HTR-8/SVneo (cell line): ENCODE results near the gene PDE3A.
"Not testable (repeated sequence)": the region's sequence is repeated elsewhere in the genome, so short reads cannot be mapped to it uniquely, and the experiment has no call there.

Experiments used
- DNase-seq: peaks from one replicate; pipeline ENCODE4 v3.0.0; 2011; ENCODE audit warnings: low spot score, mixed read lengths; ENCODE audit not compliant: insufficient read length
- FAIRE-seq: peaks from 2 replicates; lab custom pipeline; 2011; peaks lifted over from hg19 to GRCh38; lab: Jason Lieb, UNC

Gene PDE3A

GRCh38 chr12:20368114-20368650, at the start of gene PDE3A:
TSS of gene PDE3A (plus strand) at chr12:20368537. CDS start at chr12:20369285, 748 bp downstream.
- DNase-seq = peak; percentile 34
- FAIRE-seq = no peak

GRCh38 chr12:20319366-20319765, 49.0 kb upstream of the PDE3A start:
- no peak for DNase-seq
- no peak for FAIRE-seq

GRCh38 chr12:20320552-20320951, 47.8 kb upstream of the PDE3A start:
- FAIRE-seq = no peak
- no peak for DNase-seq

- not testable (repeated sequence) for FAIRE-seq, DNase-seq
Observed at GRCh38 chr12:20330826-20331505, 37.4 kb upstream of the PDE3A start.

- DNase-seq (no peak), FAIRE-seq (no peak)
Observed at GRCh38 chr12:20339060-20339459, 29.3 kb upstream of the PDE3A start.

GRCh38 chr12:20342111-20342510, 26.2 kb upstream of the PDE3A start:
- FAIRE-seq (no peak), DNase-seq (no peak)

GRCh38 chr12:20345866-20346265, 22.5 kb upstream of the PDE3A start:
- no peak for FAIRE-seq
- no peak for DNase-seq

- DNase-seq (no peak), FAIRE-seq (no peak)
Observed at GRCh38 chr12:20350026-20350425, 18.3 kb upstream of the PDE3A start.

GRCh38 chr12:20350495-20350894, 17.8 kb upstream of the PDE3A start:
- FAIRE-seq (no peak), DNase-seq (no peak)

- DNase-seq = no peak
- no peak for FAIRE-seq
Observed at GRCh38 chr12:20351406-20351805, 16.9 kb upstream of the PDE3A start.

- FAIRE-seq = no peak
- no peak for DNase-seq
Observed at GRCh38 chr12:20356048-20356447, 12.3 kb upstream of the PDE3A start.

- no peak for FAIRE-seq
- DNase-seq = no peak
Observed at GRCh38 chr12:20360407-20360806, 7.9 kb upstream of the PDE3A start.

GRCh38 chr12:20361416-20361815, 6.9 kb upstream of the PDE3A start:
- FAIRE-seq (no peak), DNase-seq (no peak)

- no peak for DNase-seq
- no peak for FAIRE-seq
Observed at GRCh38 chr12:20364501-20364900, 3.8 kb upstream of the PDE3A start.

GRCh38 chr12:20366776-20367409, 1.4 kb upstream of the PDE3A start:
- FAIRE-seq (no peak), DNase-seq (no peak)

GRCh38 chr12:20367583-20368113, 689 bp upstream of the PDE3A start:
- FAIRE-seq (no peak), DNase-seq (no peak)

- FAIRE-seq = no peak
- peak; percentile 11 for DNase-seq
Observed at GRCh38 chr12:20368651-20369304, 441 bp downstream of the PDE3A start.

- FAIRE-seq (no peak), DNase-seq (peak; percentile 7)
Observed at GRCh38 chr12:20369305-20370013, 1.1 kb downstream of the PDE3A start.

GRCh38 chr12:20370014-20370386, 1.7 kb downstream of the PDE3A start:
- FAIRE-seq (no peak), DNase-seq (no peak)

- no peak for DNase-seq
- no peak for FAIRE-seq
Observed at GRCh38 chr12:20370866-20371519, 2.7 kb downstream of the PDE3A start.
